K562 (cell line): ENCODE results near the gene ZNF584. TPM values are rescaled to one million over a fixed set of nuclear protein-coding genes. Genes with fewer than 3 reads are reported as not detected.

Experiments used
- ATAC-seq: fragments of 200-7000 bp; cut with Tn5 transposase; 3 replicates; pipeline ENCODE4 v1.9.1; 2020; ENCODE audit warnings: moderate library complexity
- BruUV-seq: library from RNA; stranded (reverse); fragments of 400-500 nt; replicated peaks from 2 replicates; lab custom pipeline; 2021; lab: Mats Ljungman, UMichigan
- CTCF ChIA-PET: fragments of 300-600 bp; formaldehyde crosslinking; extraction: SDS; loops from one replicate; lab custom pipeline; 2021; ENCODE audit warnings: low intra/inter-chr PET ratio; lab: Yijun Ruan, JAX
- POLR2A ChIA-PET: fragments of 300-600, 350-650 bp; sonication (Branson Sonifier 250); formaldehyde crosslinking; extraction: SDS; loops from one replicate; lab custom pipeline; 2021; ENCODE audit warnings: antibody characterized with exemption, inconsistent platforms; lab: Yijun Ruan, JAX
- DNase-seq, 4 experiments: peaks; one replicate each; pipeline versions ENCODE4 v3.0.0 to v3.0.0-alpha.2; 2011 to 2018; ENCODE audit warnings: low spot score in 3 of 4, mixed read lengths in 3 of 4; ENCODE audit errors: extremely low read depth in 1 of 4
- FAIRE-seq: peaks from 2 replicates; lab custom pipeline; 2011; peaks lifted over from hg19 to GRCh38; lab: Jason Lieb, UNC
- H2AFZ ChIP-seq: 2 replicates; pipeline ENCODE4 v1.6.0; 2011; ENCODE audit warnings: low read depth, low read length, control low read depth, inconsistent platforms
- H3K27ac ChIP-seq: fragments of 200-600 bp; 3 replicates; pipeline ENCODE4 v1.8.0; 2011; ENCODE audit warnings: low read depth, mild to moderate bottlenecking, control low read depth, inconsistent platforms, low read length, moderate library complexity, mixed read lengths; ENCODE audit errors: extremely low read depth
- H3K27me3 ChIP-seq, 2 experiments: fragments of 300-600 bp in 1 of 2; 2 replicates in 1 of 2; 3 replicates in 1 of 2; pipeline versions ENCODE4 v1.6.0 to v1.8.0; 2011; ENCODE audit warnings: inconsistent platforms in 2 of 2, low read length in 2 of 2, mild to moderate bottlenecking in 1 of 2, mixed read lengths in 1 of 2, moderate library complexity in 1 of 2; ENCODE audit not compliant: control insufficient read depth in 2 of 2, insufficient read depth in 2 of 2
- H3K36me3 ChIP-seq: fragments of 300-600 bp; 3 replicates; pipeline ENCODE4 v1.8.0; 2011; ENCODE audit warnings: mild to moderate bottlenecking, low read length, inconsistent platforms; ENCODE audit not compliant: control insufficient read depth, insufficient read depth
- H3K4me1 ChIP-seq, 2 experiments: fragments of 200-600 bp in 1 of 2; replicated peaks in 1 of 2; 2 replicates in 1 of 2; 3 replicates in 1 of 2; pipeline versions ENCODE4 v1.5.1 to v1.8.0; 2011; ENCODE audit warnings: inconsistent platforms in 2 of 2, low read length in 2 of 2, mild to moderate bottlenecking in 1 of 2, mixed read lengths in 1 of 2, moderate library complexity in 1 of 2; ENCODE audit not compliant: control insufficient read depth in 2 of 2, insufficient read depth in 2 of 2
- H3K4me2 ChIP-seq: 2 replicates; pipeline ENCODE4 v1.6.1; 2011; ENCODE audit warnings: low read length, control low read depth, inconsistent platforms, mixed read lengths; ENCODE audit not compliant: insufficient read depth
- H3K4me3 ChIP-seq: fragments of 200-600 bp; sonication (generic), shearing (Covaris generic); 2 replicates; pipeline ENCODE4 v1.5.1; 2016; ENCODE audit warnings: control low read depth, inconsistent platforms
- H3K79me2 ChIP-seq: fragments of 200-600 bp; 3 replicates; pipeline ENCODE4 v1.8.0; 2011; ENCODE audit warnings: low read length, inconsistent platforms; ENCODE audit not compliant: control insufficient read depth, insufficient read depth
- H3K9ac ChIP-seq, 2 experiments: 2 replicates each; pipeline versions ENCODE4 v1.6.0 to v1.6.1; 2011; ENCODE audit warnings: low read depth in 2 of 2, low read length in 2 of 2, control low read depth in 1 of 2, inconsistent platforms in 1 of 2, mild to moderate bottlenecking in 1 of 2, mixed read lengths in 1 of 2; ENCODE audit not compliant: insufficient read depth in 1 of 2
- H3K9me1 ChIP-seq: one replicate; pipeline ENCODE4 v1.6.0; 2011; ENCODE audit warnings: inconsistent platforms, mild to moderate bottlenecking, low read length, moderate library complexity; ENCODE audit not compliant: control insufficient read depth, insufficient read depth
- H3K9me3 ChIP-seq: replicated peaks from 2 replicates; pipeline ENCODE4 v1.5.1; 2011; ENCODE audit warnings: low read depth, low read length, inconsistent platforms; ENCODE audit not compliant: control insufficient read depth, insufficient read depth
- H4K20me1 ChIP-seq: replicated peaks from 2 replicates; pipeline ENCODE4 v1.6.1; 2011; ENCODE audit warnings: low read length, inconsistent platforms, mixed read lengths; ENCODE audit not compliant: control insufficient read depth, insufficient read depth
- ELF4 ChIP-seq: fragments of 450-650 bp; formaldehyde crosslinking; IDR thresholded peaks from 2 replicates; pipeline ENCODE4 v1.4.0; 2022; ENCODE audit warnings: missing genetic modification characterization
- HLTF ChIP-seq: fragments of 450-650 bp; IDR thresholded peaks from 2 replicates; pipeline ENCODE4 v1.6.1; 2016
- MGA ChIP-seq: fragments of 450-650 bp; IDR thresholded peaks from 2 replicates; pipeline ENCODE4 v1.6.1; 2016; ENCODE audit warnings: mild to moderate bottlenecking, moderate library complexity
- THRAP3 ChIP-seq: fragments of 450-650 bp; IDR thresholded peaks from 2 replicates; pipeline ENCODE4 v1.6.1; 2016; ENCODE audit warnings: mild to moderate bottlenecking, inconsistent platforms, borderline replicate concordance
- TRIM25 ChIP-seq: fragments of 450-650 bp; IDR thresholded peaks from 2 replicates; pipeline ENCODE4 v1.7.0; 2016; ENCODE audit warnings: borderline replicate concordance
- ZBTB2 ChIP-seq: fragments of 450-650 bp; IDR thresholded peaks from 2 replicates; pipeline ENCODE4 v1.6.1; 2016; ENCODE audit warnings: antibody characterized with exemption
- ZNF444 ChIP-seq: fragments of 250-450 bp; sonication (Bioruptor Pico); IDR thresholded peaks from 2 replicates; pipeline ENCODE4 v1.4.0; 2020; ENCODE audit warnings: mild to moderate bottlenecking, moderate library complexity
- WGBS: fragments of 100-300 bp; shearing (Covaris generic); methylation state at CpG from one replicate; pipeline ENCODE4 v1.1.6; 2016; ENCODE audit warnings: low coverage, mixed read lengths; ENCODE audit not compliant: insufficient coverage; ENCODE audit errors: missing lambda C conversion rate; 5-methylcytosine and 5-hydroxymethylcytosine counted together
- in situ Hi-C: fragments of 300-500 bp; cut with MboI; formaldehyde crosslinking; loops from 4 replicates; pipeline ENCODE4 v1.15.0; 2018; ENCODE audit warnings: inconsistent platforms, mixed read lengths
- intact Hi-C: fragments of 100-400 bp; cut with micrococcal nuclease; formaldehyde crosslinking; loops from 2 replicates; pipeline ENCODE4 v1.14.2; 2022
- polyA plus RNA-seq, 8 experiments: library from polyadenylated mRNA; depleted of rRNA in 4 of 8; stranded (reverse) in 5 of 8; unstranded in 3 of 8; fragments of >200 nt; fragmentation: Nextera tagmentation in 2 of 8; fragmentation: Illumina TruSeq in 1 of 8; extraction: Ambion mirVana in 2 of 8; extraction: Trizol in 1 of 8; gene quantifications; 2 replicates each; pipeline versions ENCODE4 v1.2.1 to v1.2.3, GENCODE V29; 2011 to 2014; ENCODE audit warnings: inconsistent platforms in 1 of 8, missing spikeins in 1 of 8
- total RNA-seq, 7 experiments: library from RNA; depleted of rRNA in 6 of 7; stranded (reverse); fragments of >200 nt in 6 of 7; fragmentation: Illumina TruSeq in 2 of 7; extraction: Trizol in 2 of 7; gene quantifications; 2 replicates each; pipeline versions ENCODE4 v1.2.1 to v1.2.3, GENCODE V29; 2011 to 2021; ENCODE audit warnings: low replicate concordance in 1 of 7

The ZNF584 gene
- total and polyA plus RNA-seq, 9 of the 15 experiments (the other 6 are each of a cell fraction or from before 2014, with no cell fraction given) = 5.8 to 43.4 (median 24.6) TPM

GRCh38 chr19:58416604-58417003 is 8.2 kb downstream of the ZNF584 start:
- Histone ChIP-seq H3K9me1 (no peaks in the 10 kb centered on the region), H3K79me2 (peaks cover 19% of the 10 kb centered on the region), H3K9me3 (0 out of 2 replicates have a peak, but pooled peaks cover 3% of the 10 kb centered on the region), H2AFZ (no peak overlapping the region), H3K36me3 (peaks cover 64% of the 10 kb centered on the region), H4K20me1 (no peaks in the 10 kb centered on the region), H3K4me2 (no peak overlapping the region), H3K27me3 (no peaks in the 10 kb centered on the region), H3K4me1 (no peaks in the 10 kb centered on the region), H3K9ac (no peak overlapping the region), H3K27ac (no peak overlapping the region), H3K4me3 (no peak overlapping the region)
- ATAC-seq (no peak), DNase-seq (no peak), FAIRE-seq (no peak)
- intact Hi-C loops = no loop called here
- ChIA-PET POLR2A (interaction anchor here (0.9 to 1.2 kb wide), 2 partner anchors 8 to 47 kb away, joined by 3 to 4 read pairs; partner anchors contain the start of gene ZNF584), CTCF (no interaction called here)
- BruUV-seq = no TSS peak
- TF ChIP-seq ZBTB2 (no peak), ZNF444 (CRISPR knock-in tag) (no peak), MGA (no peak), HLTF (no peak), ELF4 (CRISPR knock-in tag) (no peak), THRAP3 (no peak), TRIM25 (no peak)
- in situ Hi-C loops = no loop called here
- WGBS = 96% methylated on average over 5 of the region's 5 CpGs
